ENCODE data around the gene ALOX5.

ALOX5 gene

GRCh38 chr10:45424668-45425404, 50.8 kb downstream of the ALOX5 start:
- Histone ChIP-seq H3K4me3 (ENCODE audit: low read length) (no peak overlapping the region), H3K36me3 (ENCODE audit: control insufficient read depth, insufficient read depth, low read length) (no peaks in the 10 kb centered on the region), H3K4me1 (ENCODE audit: control insufficient read depth, insufficient read depth, low read length) (peaks cover 7% of the 10 kb centered on the region), H3K27ac (ENCODE audit: low read depth, low read length) (no peak overlapping the region), H3K27me3 (ENCODE audit: control insufficient read depth, insufficient read depth, low read length) (peaks cover 7% of the 10 kb centered on the region), H3K9ac (ENCODE audit: low read length) (no peak overlapping the region)

GRCh38 chr10:45425621-45426563, 51.9 kb downstream of the ALOX5 start:
- H3K36me3 ChIP-seq (ENCODE audit: control insufficient read depth, insufficient read depth, low read length), result no peaks in the 10 kb centered on the region
- H3K27me3 ChIP-seq (ENCODE audit: control insufficient read depth, insufficient read depth, low read length), result peaks cover 7% of the 10 kb centered on the region
- no peak overlapping the region for H3K27ac ChIP-seq (ENCODE audit: low read depth, low read length)
- no peaks in the 10 kb centered on the region for H3K4me1 ChIP-seq (ENCODE audit: control insufficient read depth, insufficient read depth, low read length)
- no peak overlapping the region for H3K4me3 ChIP-seq (ENCODE audit: low read length)
- no peak overlapping the region for H3K9ac ChIP-seq (ENCODE audit: low read length)

GRCh38 chr10:45427262-45427969, 53.4 kb downstream of the ALOX5 start:
- H3K9ac ChIP-seq (ENCODE audit: low read length), result no peak overlapping the region
- H3K36me3 ChIP-seq (ENCODE audit: control insufficient read depth, insufficient read depth, low read length), result no peaks in the 10 kb centered on the region
- no peak overlapping the region for H3K4me3 ChIP-seq (ENCODE audit: low read length)
- no peaks in the 10 kb centered on the region for H3K4me1 ChIP-seq (ENCODE audit: control insufficient read depth, insufficient read depth, low read length)
- no peak overlapping the region for H3K27ac ChIP-seq (ENCODE audit: low read depth, low read length)
- peaks cover 7% of the 10 kb centered on the region for H3K27me3 ChIP-seq (ENCODE audit: control insufficient read depth, insufficient read depth, low read length)

DNA sequence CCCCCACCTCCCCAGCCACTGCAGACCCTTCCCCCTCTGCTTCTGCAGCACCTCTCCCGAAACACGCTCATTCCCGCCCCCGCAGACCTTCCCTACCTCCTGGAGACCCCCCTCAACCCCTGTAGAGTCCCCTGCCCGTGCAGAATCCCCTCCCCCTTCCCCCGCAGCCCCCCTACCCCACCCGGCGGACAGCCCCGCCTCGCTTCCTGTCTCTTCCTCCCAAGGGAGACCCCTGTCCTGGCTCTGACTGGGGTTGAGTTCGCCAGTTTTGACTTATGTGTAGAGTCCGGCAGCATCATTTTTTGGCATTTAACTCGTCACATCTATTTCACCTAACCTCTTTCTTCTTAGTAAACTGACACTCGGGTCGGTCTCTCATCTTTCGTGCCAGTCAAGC, 54.0 kb downstream of the ALOX5 start:
- H3K36me3 ChIP-seq (ENCODE audit: control insufficient read depth, insufficient read depth, low read length), result no peaks in the 10 kb centered on the region
- no peak overlapping the region for H3K4me3 ChIP-seq (ENCODE audit: low read length)

DNA sequence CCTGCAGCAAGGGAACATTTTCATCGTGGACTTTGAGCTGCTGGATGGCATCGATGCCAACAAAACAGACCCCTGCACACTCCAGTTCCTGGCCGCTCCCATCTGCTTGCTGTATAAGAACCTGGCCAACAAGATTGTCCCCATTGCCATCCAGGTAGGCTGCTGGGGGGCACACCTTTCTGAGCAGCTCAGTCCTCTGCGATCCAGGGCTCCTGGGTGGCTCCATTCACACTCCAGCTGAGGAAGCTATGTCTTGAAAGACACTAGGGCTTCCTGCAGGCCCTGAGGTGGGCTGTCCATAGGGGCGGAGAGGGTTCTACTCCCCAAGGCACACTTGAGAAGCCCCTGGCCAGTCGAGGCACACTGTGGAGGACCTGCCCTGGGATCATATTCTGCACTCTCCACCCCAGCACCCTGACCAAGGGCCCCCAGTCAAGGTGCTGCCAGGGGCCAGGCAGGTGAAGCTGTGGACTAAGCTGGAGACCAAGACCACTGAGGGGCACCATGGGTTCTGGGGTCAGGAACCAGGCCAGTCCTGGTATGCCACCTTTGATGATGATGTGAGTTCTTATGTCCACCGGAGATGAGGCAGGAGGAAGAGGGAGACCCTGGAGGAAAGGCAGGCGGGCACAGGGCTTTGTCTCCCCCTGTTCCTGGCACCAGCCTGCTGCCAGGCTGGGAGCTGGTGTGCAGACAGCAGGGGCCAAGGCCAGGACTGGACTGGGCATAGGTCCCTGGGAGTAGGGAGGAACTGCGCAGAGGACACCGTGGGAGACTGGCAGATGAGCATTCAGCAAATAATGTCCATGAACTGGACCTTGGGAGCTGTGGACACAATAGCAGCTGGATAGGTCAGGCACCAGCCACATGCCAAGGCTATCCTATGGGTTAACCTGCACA, 54.8 kb downstream of the ALOX5 start:
- no peaks in the 10 kb centered on the region for H3K4me1 ChIP-seq (ENCODE audit: control insufficient read depth, insufficient read depth, low read length)
- H3K9ac ChIP-seq (ENCODE audit: low read length), result no peak overlapping the region
- H3K4me3 ChIP-seq (ENCODE audit: low read length), result no peak overlapping the region
- no peak overlapping the region for H3K27ac ChIP-seq (ENCODE audit: low read depth, low read length)
- no peaks in the 10 kb centered on the region for H3K36me3 ChIP-seq (ENCODE audit: control insufficient read depth, insufficient read depth, low read length)
- H3K27me3 ChIP-seq (ENCODE audit: control insufficient read depth, insufficient read depth, low read length), result peaks cover 7% of the 10 kb centered on the region

More for the DNA sequence above, 54.0 kb downstream of the ALOX5 start:
- no peak overlapping the region for H3K9ac ChIP-seq (ENCODE audit: low read length)
- H3K27me3 ChIP-seq (ENCODE audit: control insufficient read depth, insufficient read depth, low read length), result peaks cover 7% of the 10 kb centered on the region
- H3K4me1 ChIP-seq (ENCODE audit: control insufficient read depth, insufficient read depth, low read length), result no peaks in the 10 kb centered on the region
- no peak overlapping the region for H3K27ac ChIP-seq (ENCODE audit: low read depth, low read length)

GRCh38 chr10:45429790-45430189, 55.8 kb downstream of the ALOX5 start:
- Histone ChIP-seq H3K27ac (ENCODE audit: low read depth, low read length) (no peak overlapping the region), H3K4me3 (ENCODE audit: low read length) (no peak overlapping the region), H3K9ac (ENCODE audit: low read length) (no peak overlapping the region), H3K27me3 (ENCODE audit: control insufficient read depth, insufficient read depth, low read length) (peaks cover 7% of the 10 kb centered on the region), H3K36me3 (ENCODE audit: control insufficient read depth, insufficient read depth, low read length) (no peaks in the 10 kb centered on the region), H3K4me1 (ENCODE audit: control insufficient read depth, insufficient read depth, low read length) (no peaks in the 10 kb centered on the region)

- H3K4me3 ChIP-seq (ENCODE audit: low read length), result no peak overlapping the region
- H3K36me3 ChIP-seq (ENCODE audit: control insufficient read depth, insufficient read depth, low read length), result no peaks in the 10 kb centered on the region
- H3K9ac ChIP-seq (ENCODE audit: low read length), result no peak overlapping the region
- H3K27ac ChIP-seq (ENCODE audit: low read depth, low read length), result no peak overlapping the region
- H3K4me1 ChIP-seq (ENCODE audit: control insufficient read depth, insufficient read depth, low read length), result no peaks in the 10 kb centered on the region
- H3K27me3 ChIP-seq (ENCODE audit: control insufficient read depth, insufficient read depth, low read length), result peaks cover 7% of the 10 kb centered on the region
Observed at GRCh38 chr10:45432113-45432512, 58.1 kb downstream of the ALOX5 start.

DNA sequence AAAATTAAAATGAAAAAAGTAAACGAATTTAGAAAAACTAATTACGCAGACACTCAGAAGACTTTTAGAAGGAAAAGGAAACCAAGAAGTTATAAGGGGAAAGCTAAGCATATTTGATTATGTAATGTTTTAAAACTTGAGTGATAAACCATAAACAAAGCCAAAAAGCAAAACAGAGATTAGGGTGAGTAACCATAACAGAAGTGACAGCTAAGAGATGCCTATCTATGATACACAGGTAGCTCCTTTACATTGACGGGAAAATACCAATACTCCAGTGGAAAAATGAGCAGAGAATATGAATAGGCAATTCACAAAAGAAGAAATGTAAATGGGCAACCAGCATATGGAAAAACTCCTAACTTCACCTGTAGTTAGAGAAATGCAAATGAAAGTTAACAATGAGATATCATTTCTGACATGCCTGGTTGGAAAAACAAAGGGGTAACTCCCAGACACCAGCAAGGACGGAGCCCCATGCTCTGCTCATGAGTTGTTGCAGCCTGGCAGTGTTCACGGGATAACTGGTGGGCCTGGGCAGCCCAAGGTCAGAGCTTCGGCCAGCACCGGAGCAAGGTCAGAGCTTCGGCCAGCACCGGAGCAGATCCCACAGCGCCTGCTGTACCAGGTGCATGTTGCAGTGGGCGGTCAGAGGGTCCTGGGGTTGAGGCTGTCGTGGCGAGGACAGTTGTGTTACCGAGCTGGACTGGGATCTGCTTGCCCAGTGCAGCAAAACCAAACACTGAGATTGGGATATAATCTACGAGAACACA, 58.9 kb downstream of the ALOX5 start:
- H3K27ac ChIP-seq (ENCODE audit: low read depth, low read length), result no peak overlapping the region
- no peak overlapping the region for H3K4me3 ChIP-seq (ENCODE audit: low read length)
- H3K9ac ChIP-seq (ENCODE audit: low read length), result no peak overlapping the region
- no peaks in the 10 kb centered on the region for H3K36me3 ChIP-seq (ENCODE audit: control insufficient read depth, insufficient read depth, low read length)
- H3K27me3 ChIP-seq (ENCODE audit: control insufficient read depth, insufficient read depth, low read length), result peaks cover 7% of the 10 kb centered on the region
- H3K4me1 ChIP-seq (ENCODE audit: control insufficient read depth, insufficient read depth, low read length), result no peaks in the 10 kb centered on the region

DNA sequence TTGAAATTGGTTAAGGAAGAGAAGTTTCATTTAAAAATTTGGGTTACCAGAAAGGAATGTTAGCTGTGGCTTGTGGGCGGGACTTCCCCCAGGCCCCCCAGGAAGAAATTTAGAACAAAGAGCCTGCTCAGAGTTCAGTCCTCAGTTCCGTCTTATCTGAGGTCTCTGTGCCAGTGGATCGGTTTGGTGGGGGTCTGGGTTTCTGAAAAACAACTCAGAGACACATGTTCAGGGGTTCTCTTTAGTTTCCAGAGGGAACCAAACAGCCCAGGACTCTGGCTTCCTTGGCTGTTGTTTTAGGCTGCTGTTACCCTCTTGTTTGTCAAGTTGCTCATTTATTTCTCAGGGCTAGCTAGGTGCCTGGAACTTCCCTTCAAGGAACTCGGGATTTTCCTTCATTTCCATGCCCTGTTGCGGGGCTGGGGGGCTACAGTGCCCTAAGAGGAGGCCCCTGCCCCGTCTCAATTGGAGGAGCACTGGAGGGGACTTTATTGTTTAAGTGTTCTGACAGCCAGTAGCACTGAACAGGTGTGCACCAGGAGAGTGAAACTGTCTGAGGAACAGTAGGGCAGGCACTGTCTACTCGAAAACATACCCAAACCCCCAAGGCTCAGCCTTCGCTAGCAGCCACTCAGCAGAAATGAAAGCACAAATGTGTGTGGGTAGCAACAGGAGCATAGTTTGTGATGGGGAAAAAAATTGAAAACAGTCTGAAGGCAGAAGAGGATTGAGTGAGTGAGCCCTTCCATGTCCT, 59.9 kb downstream of the ALOX5 start:
- Histone ChIP-seq H3K4me3 (ENCODE audit: low read length) (no peak overlapping the region), H3K36me3 (ENCODE audit: control insufficient read depth, insufficient read depth, low read length) (no peaks in the 10 kb centered on the region), H3K4me1 (ENCODE audit: control insufficient read depth, insufficient read depth, low read length) (no peaks in the 10 kb centered on the region), H3K9ac (ENCODE audit: low read length) (no peak overlapping the region), H3K27ac (ENCODE audit: low read depth, low read length) (no peak overlapping the region), H3K27me3 (ENCODE audit: control insufficient read depth, insufficient read depth, low read length) (peaks cover 3% of the 10 kb centered on the region)

DNA sequence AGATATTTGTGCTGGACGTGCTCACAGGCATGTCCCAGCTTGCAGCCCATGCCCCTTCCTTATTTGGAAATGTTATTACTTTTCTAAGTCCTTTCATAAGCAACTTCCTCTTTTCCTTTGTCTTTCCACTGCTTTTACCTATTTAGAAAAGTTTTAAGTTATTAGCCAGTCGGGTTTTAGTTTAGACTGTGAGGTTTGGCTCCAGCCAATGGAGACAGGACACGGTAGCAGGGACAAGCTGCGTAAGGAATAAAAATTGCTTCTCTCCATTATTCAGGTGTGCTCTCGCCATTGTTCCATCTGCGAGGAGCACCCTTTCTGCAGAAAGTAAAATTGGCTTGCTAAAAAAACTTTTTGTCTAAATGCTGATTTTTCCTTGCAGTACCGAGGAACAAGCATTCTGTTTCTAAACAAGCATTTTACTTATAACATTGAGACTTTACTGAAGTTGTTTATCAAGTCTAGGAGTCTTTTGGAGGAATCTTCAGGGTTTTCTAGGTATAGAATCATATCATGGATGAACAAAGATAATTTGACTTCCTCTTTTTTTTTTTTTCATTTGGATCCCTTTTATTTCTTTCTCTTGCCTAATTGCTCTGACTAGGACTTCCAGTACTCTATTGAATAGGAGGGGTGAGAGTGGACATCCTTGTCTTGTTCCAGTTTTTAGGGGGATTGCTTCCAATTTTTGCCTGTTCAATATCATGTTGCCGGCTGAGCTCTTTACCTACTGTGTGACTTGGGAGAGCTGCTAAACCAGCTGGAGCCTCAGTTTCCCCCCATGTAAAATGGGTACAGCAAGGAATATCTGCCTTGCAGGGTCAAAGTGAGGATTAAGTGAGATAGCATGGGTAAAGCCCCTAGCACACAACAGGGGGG, 63.8 kb downstream of the ALOX5 start:
- Histone ChIP-seq H3K27ac (ENCODE audit: low read depth, low read length) (no peak overlapping the region), H3K9ac (ENCODE audit: low read length) (no peak overlapping the region), H3K4me1 (ENCODE audit: control insufficient read depth, insufficient read depth, low read length) (no peaks in the 10 kb centered on the region), H3K36me3 (ENCODE audit: control insufficient read depth, insufficient read depth, low read length) (no peaks in the 10 kb centered on the region), H3K4me3 (ENCODE audit: low read length) (no peak overlapping the region), H3K27me3 (ENCODE audit: control insufficient read depth, insufficient read depth, low read length) (no peaks in the 10 kb centered on the region)
